Neuronal stem cell (in vitro differentiated cells): ENCODE data around the gene INO80.
A peak's percentile ranks its signal among the peaks of the same experiment; 100 is the strongest.

Source experiments
- DNase-seq: peaks from one replicate; pipeline ENCODE4 v3.0.0-alpha.2; 2013; ENCODE audit warnings: low spot score
- H2AFZ ChIP-seq: one replicate; pipeline ENCODE4 v1.6.1; 2013; ENCODE audit warnings: mild to moderate bottlenecking, low read length, inconsistent platforms
- H2AK5ac ChIP-seq: 2 replicates; pipeline ENCODE4 v1.6.1; 2013; ENCODE audit warnings: low read depth, mild to moderate bottlenecking, inconsistent platforms, low read length, moderate library complexity, mixed read lengths
- H2BK120ac ChIP-seq: 2 replicates; pipeline ENCODE4 v1.6.1; 2013; ENCODE audit warnings: low read depth, mild to moderate bottlenecking, inconsistent platforms, low read length, moderate library complexity, mixed read lengths
- H2BK12ac ChIP-seq: one replicate; pipeline ENCODE4 v1.6.1; 2013; ENCODE audit warnings: low read length, inconsistent platforms
- H2BK15ac ChIP-seq: 2 replicates; pipeline ENCODE4 v1.6.1; 2013; ENCODE audit warnings: mild to moderate bottlenecking, low read length, inconsistent platforms, mixed read lengths
- H2BK5ac ChIP-seq: one replicate; pipeline ENCODE4 v1.6.1; 2013; ENCODE audit warnings: inconsistent platforms, mild to moderate bottlenecking, low read length, moderate library complexity
- H3K14ac ChIP-seq: one replicate; pipeline ENCODE4 v1.6.1; 2013; ENCODE audit warnings: low read length, inconsistent platforms
- H3K18ac ChIP-seq: 2 replicates; pipeline ENCODE4 v1.6.1; 2013; ENCODE audit warnings: low read length, inconsistent platforms
- H3K23ac ChIP-seq: 2 replicates; pipeline ENCODE4 v1.6.1; 2013; ENCODE audit warnings: low read depth, mild to moderate bottlenecking, mixed read lengths, low read length, inconsistent platforms; ENCODE audit not compliant: poor library complexity
- H3K27ac ChIP-seq: replicated peaks from 3 replicates; pipeline ENCODE4 v1.5.1; 2013; ENCODE audit warnings: low read length, inconsistent platforms
- H3K27me3 ChIP-seq, 3 experiments: 2 replicates each; pipeline ENCODE4 v1.6.1; 2013; ENCODE audit warnings: low read length in 3 of 3, mild to moderate bottlenecking in 2 of 3, inconsistent platforms in 1 of 3, low read depth in 1 of 3, mixed read lengths in 1 of 3, moderate library complexity in 1 of 3; ENCODE audit not compliant: control insufficient read depth in 3 of 3, insufficient read depth in 3 of 3
- H3K36me3 ChIP-seq, 2 donors: replicated peaks in 1 of 2; 2 replicates each; pipeline ENCODE4 v1.6.1; 2013; ENCODE audit warnings: low read length in 2 of 2; ENCODE audit not compliant: control insufficient read depth in 2 of 2, insufficient read depth in 2 of 2
- H3K4ac ChIP-seq: 2 replicates; pipeline ENCODE4 v1.6.1; 2013; ENCODE audit warnings: inconsistent platforms, mild to moderate bottlenecking, low read length, moderate library complexity
- H3K4me1 ChIP-seq, 2 donors: 1 replicate in 1 of 2; 2 replicates in 1 of 2; pipeline ENCODE4 v1.6.1; 2013; ENCODE audit warnings: low read length in 2 of 2, low read depth in 1 of 2; ENCODE audit not compliant: control insufficient read depth in 2 of 2, insufficient read depth in 1 of 2
- H3K4me2 ChIP-seq: one replicate; pipeline ENCODE4 v1.6.1; 2013; ENCODE audit warnings: mild to moderate bottlenecking, low read length, inconsistent platforms; ENCODE audit not compliant: insufficient read depth, poor library complexity, severe bottlenecking
- H3K4me3 ChIP-seq, 2 donors: 2 replicates each; pipeline ENCODE4 v1.5.1; 2013; ENCODE audit warnings: low read length in 2 of 2, mild to moderate bottlenecking in 2 of 2, inconsistent platforms in 1 of 2, moderate library complexity in 1 of 2
- H3K79me1 ChIP-seq: one replicate; pipeline ENCODE4 v1.6.1; 2013; ENCODE audit warnings: low read depth, mild to moderate bottlenecking, inconsistent platforms, low read length, moderate library complexity
- H3K9ac ChIP-seq: one replicate; pipeline ENCODE4 v1.6.1; 2013; ENCODE audit warnings: mild to moderate bottlenecking, low read depth, low read length, inconsistent platforms; ENCODE audit not compliant: poor library complexity
- H3K9me3 ChIP-seq, 2 donors: replicated peaks in 1 of 2; 2 replicates each; pipeline versions ENCODE3 to v1.6.1; 2013; ENCODE audit warnings: low read length in 2 of 2, mild to moderate bottlenecking in 2 of 2, inconsistent platforms in 1 of 2, low read depth in 1 of 2, mixed read lengths in 1 of 2, moderate library complexity in 1 of 2; ENCODE audit not compliant: control insufficient read depth in 2 of 2, insufficient read depth in 1 of 2
- H4K8ac ChIP-seq: one replicate; pipeline ENCODE4 v1.6.1; 2013; ENCODE audit warnings: low read depth, mild to moderate bottlenecking, inconsistent platforms, low read length, moderate library complexity
- H4K91ac ChIP-seq: one replicate; pipeline ENCODE4 v1.6.1; 2013; ENCODE audit warnings: low read length, low read depth, mild to moderate bottlenecking, inconsistent platforms; ENCODE audit not compliant: poor library complexity
- WGBS, 2 donors: extraction: QIAGEN DNeasy Blood & Tissue Kit; methylation state at CpG; one replicate each; pipeline ENCODE4 v1.1.7; 2013; ENCODE audit warnings: missing lambda C conversion rate in 2 of 2, mixed read lengths in 1 of 2; ENCODE audit not compliant: insufficient read length in 2 of 2, insufficient replicate concordance in 1 of 2; ENCODE audit errors: extremely low coverage in 2 of 2; 5-methylcytosine and 5-hydroxymethylcytosine counted together

Gene INO80

DNA sequence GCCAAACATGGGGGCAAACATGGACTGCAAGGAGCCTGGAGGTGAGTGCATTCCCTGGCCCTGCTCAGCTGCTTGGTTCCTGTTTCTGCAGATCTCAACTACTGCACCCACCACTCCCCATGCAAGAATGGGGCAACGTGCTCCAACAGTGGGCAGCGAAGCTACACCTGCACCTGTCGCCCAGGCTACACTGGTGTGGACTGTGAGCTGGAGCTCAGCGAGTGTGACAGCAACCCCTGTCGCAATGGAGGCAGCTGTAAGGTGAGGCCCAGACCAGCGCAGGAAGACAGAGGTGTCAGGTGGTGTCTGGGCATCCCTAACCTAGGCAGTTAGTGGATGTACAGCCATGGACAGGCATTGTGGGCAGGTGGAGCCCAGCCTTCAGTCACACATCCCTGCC, 181.6 kb downstream of the INO80 start:
- H3K27ac ChIP-seq = no peak overlapping the region
- no peak overlapping the region for H4K91ac ChIP-seq
- no peak overlapping the region for H3K4ac ChIP-seq
- peak overlapping the region; percentile 74 for H3K18ac ChIP-seq
- H3K4me1 ChIP-seq = peaks cover 11 to 28% of the 10 kb centered on the region in 2 donors
- H2BK5ac ChIP-seq = no peak overlapping the region
- no peak overlapping the region for H2BK120ac ChIP-seq
- H2BK12ac ChIP-seq = peak overlapping the region; percentile 98
- no peak overlapping the region for H3K14ac ChIP-seq
- no peak overlapping the region for H2BK15ac ChIP-seq
- no peak overlapping the region for H2AFZ ChIP-seq
- H3K4me2 ChIP-seq = no peak overlapping the region
- no peak overlapping the region for H2AK5ac ChIP-seq
- no peaks in the 10 kb centered on the region for H3K9me3 ChIP-seq
- DNase-seq = no peak
- H3K9ac ChIP-seq = no peak overlapping the region
- H3K4me3 ChIP-seq = no peak overlapping the region
- H3K79me1 ChIP-seq = no peaks in the 10 kb centered on the region
- H3K27me3 ChIP-seq = peaks cover 9 to 42% (median 36%) of the 10 kb centered on the region in 3 experiments
- WGBS, 2 donors = no CpG with 5 or more reads among the region's 6 CpGs
- H4K8ac ChIP-seq = no peak overlapping the region
- H3K23ac ChIP-seq = no peak overlapping the region
- no peaks in the 10 kb centered on the region for H3K36me3 ChIP-seq

DNA sequence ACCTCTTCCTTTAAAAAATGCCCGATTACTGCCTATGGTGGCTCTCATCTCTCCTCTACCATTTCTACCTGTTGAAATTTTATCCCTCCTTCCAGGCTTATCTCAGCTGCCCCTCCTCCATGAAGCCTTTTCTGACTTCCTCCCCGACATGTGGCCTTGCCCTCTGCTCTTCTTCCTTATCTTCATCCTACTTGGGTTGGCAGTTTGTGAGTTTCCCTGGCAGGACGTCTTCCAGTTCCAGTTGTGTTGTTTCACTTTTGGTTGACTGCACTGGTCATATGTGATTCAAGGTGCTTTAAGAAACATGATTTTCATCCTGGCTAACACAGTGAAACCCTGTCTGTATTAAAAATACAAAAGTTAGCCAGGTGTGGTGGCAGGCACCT, 182.6 kb downstream of the INO80 start:
- Histone ChIP-seq H2BK12ac (no peak overlapping the region), H2BK15ac (no peak overlapping the region), H3K4me3 (no peak overlapping the region), H3K23ac (no peak overlapping the region), H3K4ac (no peak overlapping the region), H3K4me1 (peaks cover 17 to 36% of the 10 kb centered on the region in 2 donors), H3K27me3 (peaks cover 17 to 52% (median 45%) of the 10 kb centered on the region in 3 experiments), H4K8ac (no peak overlapping the region), H2AK5ac (no peak overlapping the region), H3K4me2 (no peak overlapping the region), H3K9me3 (peaks cover 0 to 3% of the 10 kb centered on the region in 2 donors), H2BK5ac (no peak overlapping the region), H3K36me3 (no peaks in the 10 kb centered on the region), H3K27ac (no peak overlapping the region), H3K9ac (no peak overlapping the region), H2BK120ac (no peak overlapping the region), H2AFZ (no peak overlapping the region), H3K18ac (no peak overlapping the region), H3K79me1 (no peaks in the 10 kb centered on the region), H3K14ac (no peak overlapping the region), H4K91ac (no peak overlapping the region)
- DNase-seq = no peak
- WGBS, 2 donors = 100% methylated on average over 1 of the region's 3 CpGs; no CpG with 5 or more reads in 1 of the 2 donors

- WGBS, 2 donors = no CpG with 5 or more reads among the region's 11 CpGs
- H3K18ac ChIP-seq = no peak overlapping the region
- no peak overlapping the region for H3K14ac ChIP-seq
- H2BK12ac ChIP-seq = no peak overlapping the region
- peaks cover 22 to 57% (median 52%) of the 10 kb centered on the region in 3 experiments for H3K27me3 ChIP-seq
- no peak overlapping the region for H2AFZ ChIP-seq
- no peak overlapping the region for H2BK5ac ChIP-seq
- no peak overlapping the region for H2BK120ac ChIP-seq
- no peak overlapping the region for H4K8ac ChIP-seq
- H3K4me3 ChIP-seq = no peak overlapping the region
- no peak overlapping the region for H3K27ac ChIP-seq
- no peak overlapping the region for H4K91ac ChIP-seq
- H2AK5ac ChIP-seq = peak overlapping the region; percentile 15
- no peak overlapping the region for H3K9ac ChIP-seq
- H3K4ac ChIP-seq = no peak overlapping the region
- peak overlapping the region; percentile 35 for H2BK15ac ChIP-seq
- H3K9me3 ChIP-seq = peaks cover 0 to 3% of the 10 kb centered on the region in 2 donors
- peak overlapping the region; percentile 3 for H3K23ac ChIP-seq
- DNase-seq = no peak
- peaks cover 17 to 38% of the 10 kb centered on the region in 2 donors for H3K4me1 ChIP-seq
- no peaks in the 10 kb centered on the region for H3K79me1 ChIP-seq
- no peaks in the 10 kb centered on the region for H3K36me3 ChIP-seq
- no peak overlapping the region for H3K4me2 ChIP-seq
Measured at GRCh38 chr15:40932649-40933516, 183.2 kb downstream of the INO80 start.

GRCh38 chr15:40932156-40932555, 183.9 kb downstream of the INO80 start:
- Histone ChIP-seq H2BK120ac (no peak overlapping the region), H3K18ac (peak overlapping the region; percentile 35), H3K4me2 (no peak overlapping the region), H2BK12ac (peak overlapping the region; percentile 14), H3K79me1 (no peaks in the 10 kb centered on the region), H3K27me3 (peaks cover 28 to 64% (median 59%) of the 10 kb centered on the region in 3 experiments), H3K23ac (peak overlapping the region; percentile 3), H3K9ac (no peak overlapping the region), H2BK5ac (no peak overlapping the region), H3K14ac (no peak overlapping the region), H4K8ac (no peak overlapping the region), H3K9me3 (peaks cover 0 to 3% of the 10 kb centered on the region in 2 donors), H3K4me3 (no peak overlapping the region), H3K4ac (no peak overlapping the region), H3K27ac (no peak overlapping the region), H4K91ac (no peak overlapping the region), H2BK15ac (peak overlapping the region; percentile 35), H3K36me3 (no peaks in the 10 kb centered on the region), H2AK5ac (peak overlapping the region; percentile 49), H3K4me1 (peaks cover 17 to 36% of the 10 kb centered on the region in 2 donors), H2AFZ (no peak overlapping the region)
- no CpG with 5 or more reads among the region's 8 CpGs for WGBS, 2 donors
- no peak for DNase-seq
